K562 (cell line): ENCODE measurements around the gene NISCH. TPM values are rescaled to one million over a fixed set of nuclear protein-coding genes. Genes with fewer than 3 reads are reported as not detected.

ENCODE experiments used
- CBFB ChIP-seq: sonication (generic); formaldehyde crosslinking; IDR thresholded peaks from 2 replicates; pipeline ENCODE4 v1.4.0; 2020; ENCODE audit warnings: mild to moderate bottlenecking, missing genetic modification reagents
- CREM ChIP-seq: IDR thresholded peaks from 2 replicates; pipeline ENCODE4 v1.6.1; 2014; ENCODE audit warnings: antibody characterized with exemption, low read depth
- DDX20 ChIP-seq: fragments of 450-650 bp; IDR thresholded peaks from 2 replicates; pipeline ENCODE4 v1.6.1; 2016; ENCODE audit warnings: missing genetic modification characterization, low read depth, mild to moderate bottlenecking, missing compliant biosample characterization, moderate library complexity
- ETV6 ChIP-seq, 3 experiments: fragments of 150-350 bp in 1 of 3; sonication (generic) in 1 of 3; formaldehyde crosslinking in 1 of 3; IDR thresholded peaks; 2 replicates each; pipeline versions ENCODE4 v1.6.1 to v1.8.0; 2014 to 2022; ENCODE audit warnings: borderline replicate concordance in 2 of 3, low read depth in 2 of 3, antibody characterized with exemption in 1 of 3, low read length in 1 of 3, mild to moderate bottlenecking in 1 of 3, missing genetic modification reagents in 1 of 3
- FIP1L1 ChIP-seq: fragments of 200-400 bp; formaldehyde crosslinking; IDR thresholded peaks from 2 replicates; pipeline ENCODE4 v1.6.1; 2018; ENCODE audit warnings: mild to moderate bottlenecking, low read depth, low read length; ENCODE audit not compliant: poor library complexity, severe bottlenecking
- FUS ChIP-seq: fragments of 200-400 bp; formaldehyde crosslinking; optimal IDR thresholded peaks from 2 replicates; pipeline ENCODE3; 2017; ENCODE audit warnings: low read depth, low read length
- MIER1 ChIP-seq: fragments of 450-650 bp; IDR thresholded peaks from 2 replicates; pipeline ENCODE4 v1.6.1; 2016; ENCODE audit warnings: antibody characterized with exemption, mild to moderate bottlenecking, low read depth
- MTA2 ChIP-seq: fragments of 450-650 bp; IDR thresholded peaks from 2 replicates; pipeline ENCODE4 v1.6.1; 2016; ENCODE audit warnings: low read depth
- MTA3 ChIP-seq: fragments of 450-650 bp; formaldehyde crosslinking; IDR thresholded peaks from 2 replicates; pipeline ENCODE4 v1.6.1; 2017; ENCODE audit warnings: mild to moderate bottlenecking, borderline replicate concordance
- NFATC3 ChIP-seq: fragments of 450-650 bp; IDR thresholded peaks from 2 replicates; pipeline ENCODE4 v1.6.1; 2017; ENCODE audit warnings: mild to moderate bottlenecking
- PHF20 ChIP-seq: fragments of 450-650 bp; IDR thresholded peaks from 2 replicates; pipeline ENCODE4 v1.6.1; 2018; ENCODE audit not compliant: partially characterized antibody
- POLR2A ChIP-seq: fragments of 450-650 bp; conservative IDR thresholded peaks from 2 replicates; pipeline ENCODE4 v1.6.1; 2016
- PYGO2 ChIP-seq: fragments of 450-650 bp; IDR thresholded peaks from 2 replicates; pipeline ENCODE4 v1.6.1; 2016; ENCODE audit warnings: mild to moderate bottlenecking, missing genetic modification characterization, moderate library complexity, missing compliant biosample characterization
- RNF219 ChIP-seq: fragments of 250-450 bp; sonication (Bioruptor Pico); IDR thresholded peaks from 2 replicates; pipeline ENCODE4 v1.5.0; 2022; ENCODE audit warnings: mild to moderate bottlenecking
- SIN3A ChIP-seq, 2 experiments: fragments of 150-350 bp in 1 of 2; IDR thresholded peaks; 2 replicates each; pipeline ENCODE4 v1.6.1; 2011 to 2016; ENCODE audit warnings: borderline replicate concordance in 2 of 2, low read depth in 2 of 2, low read length in 2 of 2, mild to moderate bottlenecking in 2 of 2, moderate library complexity in 2 of 2; ENCODE audit not compliant: control insufficient read depth in 1 of 2
- SP2 ChIP-seq: IDR thresholded peaks from 2 replicates; pipeline ENCODE4 v1.6.1; 2011; ENCODE audit warnings: mild to moderate bottlenecking, low read depth, low read length, moderate library complexity; ENCODE audit not compliant: poor library complexity, severe bottlenecking; ENCODE audit errors: extremely low read depth
- SREBF2 ChIP-seq: sonication (generic); formaldehyde crosslinking; IDR thresholded peaks from 2 replicates; pipeline ENCODE4 v1.4.0; 2020; ENCODE audit warnings: mild to moderate bottlenecking, missing genetic modification reagents
- TRIM24 ChIP-seq, 2 experiments: fragments of 450-650 bp; IDR thresholded peaks; 2 replicates each; pipeline ENCODE4 v1.6.1; 2016
- USF1 ChIP-seq: sonication (generic); formaldehyde crosslinking; IDR thresholded peaks from 2 replicates; pipeline ENCODE4 v1.9.0; 2022; ENCODE audit warnings: mild to moderate bottlenecking, missing genetic modification reagents
- ZBTB7A ChIP-seq: IDR thresholded peaks from 2 replicates; pipeline ENCODE4 v1.6.1; 2011; ENCODE audit warnings: low read depth, mild to moderate bottlenecking, low read length, moderate library complexity, borderline replicate concordance; ENCODE audit not compliant: control insufficient read depth
- ZFP36 ChIP-seq: fragments of 150-350 bp; IDR thresholded peaks from 2 replicates; pipeline ENCODE4 v1.6.1; 2018; ENCODE audit warnings: low read length, low read depth; ENCODE audit not compliant: partially characterized antibody
- ZNF143 ChIP-seq: sonication (generic); formaldehyde crosslinking; IDR thresholded peaks from 2 replicates; pipeline ENCODE4 v1.9.0; 2022; ENCODE audit warnings: mild to moderate bottlenecking, missing genetic modification reagents
- ZNF24 ChIP-seq: fragments of 450-650 bp; IDR thresholded peaks from 2 replicates; pipeline ENCODE4 v1.6.1; 2016
- ZNF436 ChIP-seq: fragments of 250-450, 450-650 bp; sonication (Bioruptor Pico); formaldehyde crosslinking; IDR thresholded peaks from 2 replicates; pipeline ENCODE4 v1.7.0; 2020; ENCODE audit warnings: mild to moderate bottlenecking
- ZNF584 ChIP-seq: fragments of 200-800 bp; sonication (Bioruptor generic); IDR thresholded peaks from 2 replicates; pipeline ENCODE4 v1.6.1; 2016; ENCODE audit warnings: low read depth, mild to moderate bottlenecking, missing genetic modification characterization, missing compliant biosample characterization
- polyA plus RNA-seq, 8 experiments: library from polyadenylated mRNA; depleted of rRNA in 4 of 8; stranded (reverse) in 5 of 8; unstranded in 3 of 8; fragments of >200 nt; fragmentation: Nextera tagmentation in 2 of 8; fragmentation: Illumina TruSeq in 1 of 8; extraction: Ambion mirVana in 2 of 8; extraction: Trizol in 1 of 8; gene quantifications; 2 replicates each; pipeline versions ENCODE4 v1.2.1 to v1.2.3, GENCODE V29; 2011 to 2014; ENCODE audit warnings: inconsistent platforms in 1 of 8, missing spikeins in 1 of 8
- total RNA-seq, 7 experiments: library from RNA; depleted of rRNA in 6 of 7; stranded (reverse); fragments of >200 nt in 6 of 7; fragmentation: Illumina TruSeq in 2 of 7; extraction: Trizol in 2 of 7; gene quantifications; 2 replicates each; pipeline versions ENCODE4 v1.2.1 to v1.2.3, GENCODE V29; 2011 to 2021; ENCODE audit warnings: low replicate concordance in 1 of 7

The NISCH gene
- total and polyA plus RNA-seq, 9 of the 15 experiments (the other 6 are each of a cell fraction or from before 2014, with no cell fraction given): 0.44 to 43.5 (median 23.4) TPM

GRCh38 chr3:52455283-52456168 lies at the start of gene NISCH (continued):
- TF ChIP-seq FIP1L1 (no peak), MTA3 (no peak), ZNF584 (CRISPR knock-in tag) (no peak), ETV6 (IDR thresholded peaks at IDR 0.05; ENCODE audit: borderline replicate concordance in 1 of 2, low read depth in 2 of 2, low read length in 1 of 2) (no peak), ETV6 (CRISPR knock-in tag; IDR thresholded peaks at IDR 0.05; ENCODE audit: borderline replicate concordance) (no peak), FUS (no peak), ZNF24 (no peak), PYGO2 (tag) (no peak), POLR2A (peak; percentile 81), ZFP36 (no peak), SP2 (no peak), TRIM24 (IDR thresholded peaks at IDR 0.05) (no peak), CREM (peak; percentile 54; the same call in 1 of the 2 replicates), SIN3A (IDR thresholded peaks at IDR 0.05; ENCODE audit: borderline replicate concordance in 2 of 2, control insufficient read depth in 1 of 2, low read depth in 2 of 2, low read length in 2 of 2) (no peak), ZBTB7A (no peak; the same call in 1 of the 2 replicates), RNF219 (CRISPR knock-in tag) (no peak), PHF20 (peak; percentile 15), MTA2 (no peak), SREBF2 (CRISPR knock-in tag) (no peak), USF1 (peak; percentile 86), ZNF143 (no peak), CBFB (CRISPR knock-in tag) (no peak), ZNF436 (CRISPR knock-in tag) (no peak), MIER1 (no peak), DDX20 (tag) (no peak), NFATC3 (no peak)
